Measurements from ENCODE around the gene POR.
"Not testable (repeated sequence)": the region's sequence is repeated elsewhere in the genome, so short reads cannot be mapped to it uniquely, and the experiment has no call there.

DNA sequence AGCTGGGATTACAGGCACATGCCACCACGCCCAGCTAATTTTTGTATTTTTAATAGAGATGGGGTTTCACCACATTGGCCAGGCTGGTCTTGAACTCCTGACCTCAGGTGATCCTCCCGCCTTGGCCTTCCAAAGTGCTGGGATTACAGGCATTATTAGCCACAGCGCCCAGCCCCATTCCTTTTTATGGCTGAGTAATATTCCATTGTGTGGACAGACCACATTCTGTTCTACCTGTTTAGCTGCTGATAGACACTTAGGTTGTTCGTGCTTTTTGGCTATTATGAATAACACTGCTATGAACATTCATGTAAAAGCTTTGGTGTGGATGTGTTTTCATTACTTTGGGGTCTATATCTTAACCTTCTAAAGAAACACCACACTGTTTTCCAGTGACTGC is 103.6 kb downstream of the POR start:
- TF ChIP-seq SMC3 (conservative IDR thresholded peaks at IDR 0.05; ENCODE audit: poor library complexity); POLR2AphosphoS5 (IDR thresholded peaks at IDR 0.05); MXI1 (conservative IDR thresholded peaks at IDR 0.05; ENCODE audit: poor library complexity, severe bottlenecking); EP300 (conservative IDR thresholded peaks at IDR 0.05; ENCODE audit: poor library complexity, severe bottlenecking); EZH2 (IDR thresholded peaks at IDR 0.05; ENCODE audit: borderline replicate concordance, insufficient read depth, low read length, poor library complexity, severe bottlenecking); TAF1 (IDR thresholded peaks at IDR 0.05; ENCODE audit: low read depth); RAD21 (conservative IDR thresholded peaks at IDR 0.05): not testable (repeated sequence)
- TF ChIP-seq, protein P1, sequence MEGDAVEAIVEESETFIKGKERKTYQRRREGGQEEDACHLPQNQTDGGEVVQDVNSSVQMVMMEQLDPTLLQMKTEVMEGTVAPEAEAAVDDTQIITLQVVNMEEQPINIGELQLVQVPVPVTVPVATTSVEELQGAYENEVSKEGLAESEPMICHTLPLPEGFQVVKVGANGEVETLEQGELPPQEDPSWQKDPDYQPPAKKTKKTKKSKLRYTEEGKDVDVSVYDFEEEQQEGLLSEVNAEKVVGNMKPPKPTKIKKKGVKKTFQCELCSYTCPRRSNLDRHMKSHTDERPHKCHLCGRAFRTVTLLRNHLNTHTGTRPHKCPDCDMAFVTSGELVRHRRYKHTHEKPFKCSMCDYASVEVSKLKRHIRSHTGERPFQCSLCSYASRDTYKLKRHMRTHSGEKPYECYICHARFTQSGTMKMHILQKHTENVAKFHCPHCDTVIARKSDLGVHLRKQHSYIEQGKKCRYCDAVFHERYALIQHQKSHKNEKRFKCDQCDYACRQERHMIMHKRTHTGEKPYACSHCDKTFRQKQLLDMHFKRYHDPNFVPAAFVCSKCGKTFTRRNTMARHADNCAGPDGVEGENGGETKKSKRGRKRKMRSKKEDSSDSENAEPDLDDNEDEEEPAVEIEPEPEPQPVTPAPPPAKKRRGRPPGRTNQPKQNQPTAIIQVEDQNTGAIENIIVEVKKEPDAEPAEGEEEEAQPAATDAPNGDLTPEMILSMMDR (IDR thresholded peaks at IDR 0.05; ENCODE audit: poor library complexity, severe bottlenecking), result not testable (repeated sequence)
- TF ChIP-seq, protein P2, sequence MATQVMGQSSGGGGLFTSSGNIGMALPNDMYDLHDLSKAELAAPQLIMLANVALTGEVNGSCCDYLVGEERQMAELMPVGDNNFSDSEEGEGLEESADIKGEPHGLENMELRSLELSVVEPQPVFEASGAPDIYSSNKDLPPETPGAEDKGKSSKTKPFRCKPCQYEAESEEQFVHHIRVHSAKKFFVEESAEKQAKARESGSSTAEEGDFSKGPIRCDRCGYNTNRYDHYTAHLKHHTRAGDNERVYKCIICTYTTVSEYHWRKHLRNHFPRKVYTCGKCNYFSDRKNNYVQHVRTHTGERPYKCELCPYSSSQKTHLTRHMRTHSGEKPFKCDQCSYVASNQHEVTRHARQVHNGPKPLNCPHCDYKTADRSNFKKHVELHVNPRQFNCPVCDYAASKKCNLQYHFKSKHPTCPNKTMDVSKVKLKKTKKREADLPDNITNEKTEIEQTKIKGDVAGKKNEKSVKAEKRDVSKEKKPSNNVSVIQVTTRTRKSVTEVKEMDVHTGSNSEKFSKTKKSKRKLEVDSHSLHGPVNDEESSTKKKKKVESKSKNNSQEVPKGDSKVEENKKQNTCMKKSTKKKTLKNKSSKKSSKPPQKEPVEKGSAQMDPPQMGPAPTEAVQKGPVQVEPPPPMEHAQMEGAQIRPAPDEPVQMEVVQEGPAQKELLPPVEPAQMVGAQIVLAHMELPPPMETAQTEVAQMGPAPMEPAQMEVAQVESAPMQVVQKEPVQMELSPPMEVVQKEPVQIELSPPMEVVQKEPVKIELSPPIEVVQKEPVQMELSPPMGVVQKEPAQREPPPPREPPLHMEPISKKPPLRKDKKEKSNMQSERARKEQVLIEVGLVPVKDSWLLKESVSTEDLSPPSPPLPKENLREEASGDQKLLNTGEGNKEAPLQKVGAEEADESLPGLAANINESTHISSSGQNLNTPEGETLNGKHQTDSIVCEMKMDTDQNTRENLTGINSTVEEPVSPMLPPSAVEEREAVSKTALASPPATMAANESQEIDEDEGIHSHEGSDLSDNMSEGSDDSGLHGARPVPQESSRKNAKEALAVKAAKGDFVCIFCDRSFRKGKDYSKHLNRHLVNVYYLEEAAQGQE (IDR thresholded peaks at IDR 0.05; ENCODE audit: borderline replicate concordance), result not testable (repeated sequence)

Data from neural cell (in vitro differentiated cells).